Activated CD4-positive, CD25-positive, alpha-beta regulatory T cell (primary cell): ENCODE measurements around the gene DUS4L.

Source experiments
- DNase-seq, 4 experiments: peaks; one replicate each; lab custom pipeline; 2025; lab: John Stamatoyannopoulos, UW

The DUS4L gene

DNA sequence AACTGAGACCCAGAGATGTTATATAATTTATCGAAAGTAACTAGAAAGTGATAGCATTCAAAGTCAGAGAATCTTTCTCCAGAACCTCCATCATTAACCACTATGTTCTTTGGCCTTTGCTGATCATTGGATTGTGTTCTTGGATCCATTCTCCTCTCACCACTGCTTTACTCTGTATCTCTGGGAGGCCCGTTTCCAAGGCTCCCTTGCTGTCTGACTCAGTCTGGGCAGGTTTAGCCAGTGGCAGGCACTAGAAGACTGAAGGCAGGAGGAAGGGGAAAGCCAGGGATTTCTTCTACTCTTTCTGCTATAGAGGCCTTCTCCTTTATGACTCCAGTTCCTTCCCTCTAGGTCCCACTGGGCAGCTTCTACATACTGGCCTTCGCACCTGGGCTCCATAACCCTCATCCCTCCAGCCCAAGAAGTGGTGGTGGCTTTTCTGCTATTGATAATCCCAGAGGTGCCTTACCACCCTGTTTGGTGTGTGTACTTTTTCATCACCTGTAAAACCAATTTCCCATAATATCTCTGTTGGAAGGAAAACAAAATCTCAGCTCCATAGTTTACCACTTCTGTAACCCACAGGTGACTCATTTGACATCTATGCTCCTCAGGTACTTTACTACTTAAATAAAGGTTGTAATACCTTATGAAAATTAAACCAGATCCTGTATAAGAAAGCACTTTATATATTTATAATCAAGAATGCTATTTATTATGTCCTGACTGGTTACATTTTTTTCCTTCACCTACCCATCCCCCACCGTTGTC is 52.3 kb downstream of the DUS4L start:
- DNase-seq: no peak

DNA sequence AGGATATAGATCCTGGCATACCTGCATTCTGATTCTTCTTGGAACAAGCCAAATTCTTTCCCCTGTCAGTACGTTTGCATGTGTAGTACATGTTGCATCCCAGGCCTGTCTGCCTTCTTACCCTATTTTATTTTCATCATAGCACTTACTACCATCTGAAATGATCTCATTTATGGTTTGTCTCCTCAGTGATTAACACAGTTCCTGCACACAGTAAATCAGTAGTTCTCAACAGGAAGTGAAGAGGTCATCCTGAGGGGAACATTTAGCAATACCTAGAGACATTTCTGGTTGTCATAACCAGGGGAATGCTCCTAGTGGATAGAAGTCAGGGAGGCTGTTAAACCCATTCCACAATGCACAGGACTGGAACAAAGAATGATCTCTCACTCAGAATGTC is 58.7 kb downstream of the DUS4L start:
- DNase-seq: no peak

DNA sequence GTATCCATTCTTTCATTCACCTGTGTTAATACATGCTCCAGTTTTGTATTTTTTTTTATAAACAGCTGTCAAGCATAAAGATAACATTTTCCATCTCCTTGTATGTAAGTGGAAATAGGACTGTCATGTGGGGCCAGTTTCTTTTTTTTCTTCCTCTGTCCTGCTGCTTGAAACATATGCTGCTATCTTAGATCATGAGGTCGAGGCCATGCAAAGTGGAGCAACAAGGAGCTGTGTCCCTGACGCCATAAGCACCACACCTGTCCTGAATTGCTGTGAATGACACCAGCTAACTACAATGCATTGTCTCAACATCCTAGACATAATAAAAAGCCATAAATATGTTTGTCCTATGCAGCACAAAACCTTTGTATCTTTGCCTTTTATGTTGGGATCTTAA is 59.1 kb downstream of the DUS4L start:
- DNase-seq: no peak

DNA sequence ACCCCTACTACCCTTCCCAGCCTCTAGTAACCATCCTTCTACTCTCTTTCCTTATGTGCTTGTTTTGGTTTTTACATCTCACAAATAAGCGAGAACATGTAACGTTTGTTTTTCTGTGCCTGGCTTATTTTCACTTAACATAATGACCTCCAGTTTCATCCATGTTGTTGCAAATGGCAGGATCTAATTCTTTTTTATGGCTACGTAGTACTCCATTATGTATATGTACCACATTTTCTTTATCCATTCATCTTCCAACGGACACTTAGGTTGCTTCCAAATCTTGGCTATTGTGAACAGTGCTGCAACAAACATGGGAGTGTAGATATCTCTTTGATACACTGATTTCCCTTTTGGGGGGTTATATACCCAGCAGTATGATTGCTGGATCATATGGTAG is 63.2 kb downstream of the DUS4L start:
- no peak for DNase-seq
